ENCODE results near the gene C2CD2.
A peak's percentile ranks its signal among the peaks of the same experiment; 100 is the strongest.

GRCh38 chr21:41957991-41958766, 4.4 kb upstream of the C2CD2 start:
- TF ChIP-seq CTCF (IDR thresholded peaks at IDR 0.05) (peak in 3 of 5 experiments; percentile 21 to 63 (median 34)), POLR2A (IDR thresholded peaks at IDR 0.05) (no peak)

Measured in tibial nerve (tissue), 3 donors.